D721Med (cell line): ENCODE measurements around the gene AMDHD2.

Source experiments
- DNase-seq: peaks from one replicate; pipeline ENCODE4 v3.0.0; 2011; ENCODE audit warnings: low spot score; ENCODE audit not compliant: insufficient read length
- FAIRE-seq: peaks from 2 replicates; lab custom pipeline; 2011; peaks lifted over from hg19 to GRCh38; lab: Jason Lieb, UNC
- TF ChIP-seq, protein P1 (sequence below): IDR thresholded peaks from 2 replicates; pipeline ENCODE4 v1.5.1; 2012; ENCODE audit warnings: mild to moderate bottlenecking, control low read depth; ENCODE audit not compliant: insufficient read depth; ENCODE audit errors: missing control alignments

AMDHD2 gene

GRCh38 chr16:2483939-2484897, 36.0 kb upstream of the AMDHD2 start:
- no peak for DNase-seq
- TF ChIP-seq, protein P1, sequence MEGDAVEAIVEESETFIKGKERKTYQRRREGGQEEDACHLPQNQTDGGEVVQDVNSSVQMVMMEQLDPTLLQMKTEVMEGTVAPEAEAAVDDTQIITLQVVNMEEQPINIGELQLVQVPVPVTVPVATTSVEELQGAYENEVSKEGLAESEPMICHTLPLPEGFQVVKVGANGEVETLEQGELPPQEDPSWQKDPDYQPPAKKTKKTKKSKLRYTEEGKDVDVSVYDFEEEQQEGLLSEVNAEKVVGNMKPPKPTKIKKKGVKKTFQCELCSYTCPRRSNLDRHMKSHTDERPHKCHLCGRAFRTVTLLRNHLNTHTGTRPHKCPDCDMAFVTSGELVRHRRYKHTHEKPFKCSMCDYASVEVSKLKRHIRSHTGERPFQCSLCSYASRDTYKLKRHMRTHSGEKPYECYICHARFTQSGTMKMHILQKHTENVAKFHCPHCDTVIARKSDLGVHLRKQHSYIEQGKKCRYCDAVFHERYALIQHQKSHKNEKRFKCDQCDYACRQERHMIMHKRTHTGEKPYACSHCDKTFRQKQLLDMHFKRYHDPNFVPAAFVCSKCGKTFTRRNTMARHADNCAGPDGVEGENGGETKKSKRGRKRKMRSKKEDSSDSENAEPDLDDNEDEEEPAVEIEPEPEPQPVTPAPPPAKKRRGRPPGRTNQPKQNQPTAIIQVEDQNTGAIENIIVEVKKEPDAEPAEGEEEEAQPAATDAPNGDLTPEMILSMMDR: no peak
- no peak for FAIRE-seq

DNA sequence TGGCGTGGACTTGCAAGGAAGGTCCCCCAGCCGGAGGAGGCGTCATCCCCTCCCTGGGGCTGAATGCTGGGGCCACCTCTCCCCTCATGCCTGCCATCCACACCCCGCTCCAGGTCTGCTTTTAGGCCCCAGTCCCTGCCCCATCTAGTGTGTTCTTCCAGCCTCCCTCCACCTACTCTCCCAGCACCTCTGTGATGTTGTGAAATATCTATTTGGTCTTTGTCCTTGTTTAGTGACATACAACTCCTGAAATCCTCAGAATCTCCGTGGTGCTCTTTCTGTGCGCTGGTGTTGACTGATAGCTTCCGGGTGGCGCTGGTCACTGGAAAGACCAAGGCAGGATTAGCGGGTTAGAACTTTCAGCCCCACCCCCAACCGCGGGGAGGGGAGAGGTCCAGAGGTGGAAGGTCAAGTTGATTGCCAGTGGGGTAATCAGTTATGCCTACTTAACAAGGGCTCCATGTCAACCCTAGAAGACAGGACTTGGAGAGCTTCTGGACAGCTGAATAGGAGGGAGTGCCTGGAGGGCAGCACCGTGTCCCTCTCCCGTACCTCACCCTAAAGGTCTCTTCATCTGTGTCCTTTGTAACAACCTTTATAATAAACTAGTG, 35.2 kb upstream of the AMDHD2 start:
- FAIRE-seq: no peak
- TF ChIP-seq, protein P1: no peak
- DNase-seq: no peak

GRCh38 chr16:2485811-2486507, 34.2 kb upstream of the AMDHD2 start:
- DNase-seq (no peak), FAIRE-seq (no peak)
- TF ChIP-seq, protein P1: no peak

- no peak for DNase-seq
- TF ChIP-seq, protein P1: no peak
- FAIRE-seq: no peak
Measured at GRCh38 chr16:2486645-2487516, 33.3 kb upstream of the AMDHD2 start.

- FAIRE-seq (no peak), DNase-seq (no peak)
- TF ChIP-seq, protein P1: no peak
Measured at GRCh38 chr16:2487517-2487842, 32.7 kb upstream of the AMDHD2 start.

DNA sequence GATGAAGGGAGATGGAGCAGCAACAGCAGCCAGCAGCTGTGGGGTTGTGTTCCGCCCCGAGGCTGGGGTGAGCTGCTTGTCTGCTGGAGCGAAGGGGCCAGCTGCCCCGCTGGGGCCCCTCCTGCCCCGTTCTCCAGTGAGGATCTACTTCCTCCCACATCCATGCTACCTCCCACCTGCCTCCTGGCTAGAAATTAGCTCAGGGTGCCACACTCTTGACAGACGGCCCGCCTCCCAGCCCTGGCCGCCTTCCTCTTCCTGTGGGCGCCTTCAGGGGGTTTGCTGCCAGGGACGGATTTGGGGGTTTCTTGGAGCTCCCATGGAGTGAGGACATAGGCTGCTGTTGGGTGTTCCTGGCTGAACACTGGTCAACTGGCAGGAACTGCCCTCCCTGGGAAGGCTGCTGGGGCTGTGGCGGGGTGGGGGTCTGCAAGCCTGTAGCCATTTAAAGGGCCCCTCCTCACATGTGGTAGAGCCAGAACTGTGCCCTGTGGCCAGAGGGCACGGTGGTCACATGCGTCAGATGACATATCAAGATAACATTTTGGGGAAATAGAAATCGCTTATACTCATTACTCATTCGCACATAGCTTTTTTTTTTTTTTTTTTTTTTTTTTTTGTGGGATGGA, 32.2 kb upstream of the AMDHD2 start:
- DNase-seq (no peak), FAIRE-seq (no peak)
- TF ChIP-seq, protein P1: no peak
